ENCODE results near the gene AP1G2.

- no peak for TF ChIP-seq CTCF (IDR thresholded peaks at IDR 0.05 in 2 of 3, conservative IDR thresholded peaks at IDR 0.05 in 1 of 3; ENCODE audit: borderline replicate concordance in 1 of 3, insufficient read depth in 1 of 3, low read depth in 2 of 3, low read length in 2 of 3)
- TF ChIP-seq POLR2AphosphoS5 (IDR thresholded peaks at IDR 0.05; ENCODE audit: low read depth, low read length): no peak
- no peak for TF ChIP-seq RAD21 (IDR thresholded peaks at IDR 0.05; ENCODE audit: low read depth)
- no peak for TF ChIP-seq EZH2 (IDR thresholded peaks at IDR 0.05)
- TF ChIP-seq REST (IDR thresholded peaks at IDR 0.05; ENCODE audit: low read depth): no peak
- no peak for TF ChIP-seq POLR2A (IDR thresholded peaks at IDR 0.05; ENCODE audit: borderline replicate concordance, extremely low read depth, insufficient read depth, insufficient read length)
- no peak for TF ChIP-seq ZBTB33 (IDR thresholded peaks at IDR 0.05; ENCODE audit: extremely low read depth, insufficient replicate concordance, low read length)
- no peak for TF ChIP-seq ZNF274 (IDR thresholded peaks at IDR 0.05; ENCODE audit: low read depth, low read length)
- TF ChIP-seq MAX (IDR thresholded peaks at IDR 0.05): no peak
- TF ChIP-seq JUND (IDR thresholded peaks at IDR 0.05): no peak
- TF ChIP-seq SIN3A (IDR thresholded peaks at IDR 0.05; ENCODE audit: low read depth): no peak
Observed at GRCh38 chr14:23602181-23603095, 34.8 kb upstream of the AP1G2 start.
